Mesenchymal stem cell (in vitro differentiated cells and primary cell): Measurements from ENCODE around the gene TBCD.

Experiments used
- DNase-seq: peaks from one replicate; pipeline ENCODE4 v3.0.0-alpha.2; 2013
- H2AFZ ChIP-seq: one replicate; pipeline ENCODE4 v1.6.1; 2013; ENCODE audit warnings: low read depth, mild to moderate bottlenecking, control low read depth, inconsistent platforms, low read length, moderate library complexity
- H2AK5ac ChIP-seq: 2 replicates; pipeline ENCODE4 v1.6.1; 2013; ENCODE audit warnings: low read length, moderate library complexity, mild to moderate bottlenecking, inconsistent platforms; ENCODE audit not compliant: severe bottlenecking
- H2BK120ac ChIP-seq: one replicate; pipeline ENCODE4 v1.6.1; 2013; ENCODE audit warnings: low read depth, mild to moderate bottlenecking, inconsistent platforms, low read length, moderate library complexity
- H2BK12ac ChIP-seq, 2 experiments: one replicate each; pipeline ENCODE4 v1.6.1; 2013; ENCODE audit warnings: inconsistent platforms in 2 of 2, low read length in 2 of 2, mild to moderate bottlenecking in 2 of 2, moderate library complexity in 2 of 2, control low read depth in 1 of 2
- H2BK15ac ChIP-seq: one replicate; pipeline ENCODE4 v1.6.1; 2013; ENCODE audit warnings: mild to moderate bottlenecking, low read depth, inconsistent platforms; ENCODE audit not compliant: poor library complexity, severe bottlenecking
- H2BK5ac ChIP-seq: 2 replicates; pipeline ENCODE4 v1.6.1; 2013; ENCODE audit warnings: low read depth, mild to moderate bottlenecking, low read length, control low read depth, inconsistent platforms; ENCODE audit not compliant: poor library complexity, severe bottlenecking
- H3K14ac ChIP-seq, 2 experiments: one replicate each; pipeline ENCODE4 v1.6.1; 2013; ENCODE audit warnings: inconsistent platforms in 2 of 2, low read length in 2 of 2, control low read depth in 1 of 2, mild to moderate bottlenecking in 1 of 2, moderate library complexity in 1 of 2
- H3K18ac ChIP-seq, 2 experiments: one replicate each; pipeline ENCODE4 v1.6.1; 2013; ENCODE audit warnings: inconsistent platforms in 2 of 2, low read length in 2 of 2, control low read depth in 1 of 2, low read depth in 1 of 2, mild to moderate bottlenecking in 1 of 2
- H3K23ac ChIP-seq, 2 experiments: one replicate each; pipeline ENCODE4 v1.6.1; 2013; ENCODE audit warnings: inconsistent platforms in 2 of 2, low read length in 2 of 2, mild to moderate bottlenecking in 2 of 2, moderate library complexity in 2 of 2, control low read depth in 1 of 2
- H3K27ac ChIP-seq: 2 replicates; pipeline ENCODE4 v1.5.1; 2013; ENCODE audit warnings: mild to moderate bottlenecking, moderate library complexity, low read length, control low read depth, inconsistent platforms; ENCODE audit not compliant: poor library complexity, severe bottlenecking
- H3K27me3 ChIP-seq, 2 experiments: 2 replicates each; pipeline versions ENCODE4 v1.6.1 to v1.7.0; 2013; ENCODE audit warnings: low read length in 2 of 2, mild to moderate bottlenecking in 2 of 2, moderate library complexity in 2 of 2, control low read depth in 1 of 2, inconsistent platforms in 1 of 2; ENCODE audit not compliant: control insufficient read depth in 1 of 2, insufficient read depth in 1 of 2
- H3K36me3 ChIP-seq, 2 experiments: 2 replicates each; pipeline versions ENCODE4 v1.6.1 to v1.7.0; 2013; ENCODE audit warnings: low read length in 2 of 2, control low read depth in 1 of 2, inconsistent platforms in 1 of 2, low read depth in 1 of 2, mild to moderate bottlenecking in 1 of 2; ENCODE audit not compliant: insufficient read depth in 2 of 2, control insufficient read depth in 1 of 2
- H3K4ac ChIP-seq, 2 experiments: one replicate each; pipeline ENCODE4 v1.6.1; 2013; ENCODE audit warnings: inconsistent platforms in 2 of 2, low read length in 2 of 2, mild to moderate bottlenecking in 2 of 2, moderate library complexity in 2 of 2, control low read depth in 1 of 2, low read depth in 1 of 2
- H3K4me1 ChIP-seq: 2 replicates; pipeline ENCODE4 v1.6.1; 2013; ENCODE audit warnings: low read depth, low read length, control low read depth; ENCODE audit not compliant: control insufficient read depth, insufficient read depth
- H3K4me2 ChIP-seq: 2 replicates; pipeline ENCODE4 v1.6.1; 2013; ENCODE audit warnings: low read length, mild to moderate bottlenecking, inconsistent platforms; ENCODE audit not compliant: poor library complexity, severe bottlenecking
- H3K4me3 ChIP-seq, 2 experiments: 2 replicates each; pipeline versions ENCODE4 v1.5.1 to v1.7.0; 2013; ENCODE audit warnings: low read length in 2 of 2, mild to moderate bottlenecking in 2 of 2, control low read depth in 1 of 2, low read depth in 1 of 2; ENCODE audit not compliant: insufficient read depth in 1 of 2
- H3K79me1 ChIP-seq: replicated peaks from 2 replicates; pipeline ENCODE4 v1.6.1; 2013; ENCODE audit warnings: mild to moderate bottlenecking, control low read depth, low read length, inconsistent platforms; ENCODE audit not compliant: poor library complexity, severe bottlenecking
- H3K9ac ChIP-seq: 2 replicates; pipeline ENCODE4 v1.7.0; 2013; ENCODE audit warnings: mild to moderate bottlenecking, low read length, moderate library complexity
- H3K9me3 ChIP-seq: 2 replicates; pipeline ENCODE4 v1.7.0; 2013; ENCODE audit warnings: mild to moderate bottlenecking, low read length; ENCODE audit not compliant: control insufficient read depth
- H4K8ac ChIP-seq: one replicate; pipeline ENCODE4 v1.6.1; 2013; ENCODE audit warnings: inconsistent platforms, mild to moderate bottlenecking, low read length, moderate library complexity
- H4K91ac ChIP-seq: one replicate; pipeline ENCODE4 v1.6.1; 2013; ENCODE audit warnings: mild to moderate bottlenecking, low read length, inconsistent platforms
- WGBS: methylation state at CpG from one replicate; pipeline ENCODE4 v1.1.7; 2013; ENCODE audit warnings: mixed read lengths; 5-methylcytosine and 5-hydroxymethylcytosine counted together

The TBCD gene

DNA sequence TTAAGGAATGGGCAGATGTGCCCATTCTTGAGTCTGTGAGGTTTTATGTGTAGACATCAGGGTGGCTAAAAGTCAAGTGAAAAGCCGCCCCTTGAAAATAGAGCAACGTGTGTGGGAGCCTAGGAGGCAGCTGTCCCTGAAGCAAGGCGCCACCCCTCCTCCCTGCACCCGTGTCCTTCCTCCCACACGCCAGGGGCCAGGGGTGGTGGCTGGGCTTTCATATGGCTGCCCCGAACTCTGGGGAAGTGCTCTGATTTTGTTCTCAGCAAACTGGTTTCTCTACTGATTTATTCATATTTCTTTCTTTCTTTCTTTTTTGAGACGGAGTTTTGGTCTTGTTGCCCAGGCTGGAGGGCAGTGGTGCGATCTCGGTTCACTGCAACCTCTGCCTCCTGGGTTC lies 83.3 kb downstream of the TBCD start:
- H2BK12ac ChIP-seq = no peak overlapping the region
- H3K4ac ChIP-seq = no peak overlapping the region
- no peak overlapping the region for H3K4me3 ChIP-seq
- peaks cover 2% of the 10 kb centered on the region for H3K4me1 ChIP-seq
- no peak overlapping the region for H2AFZ ChIP-seq
- no peak overlapping the region for H2BK120ac ChIP-seq
- peaks cover 0 to 29% of the 10 kb centered on the region in 2 experiments for H3K36me3 ChIP-seq
- H4K8ac ChIP-seq = no peak overlapping the region
- H3K18ac ChIP-seq = no peak overlapping the region
- H3K9me3 ChIP-seq = no peaks in the 10 kb centered on the region
- H2BK15ac ChIP-seq = no peak overlapping the region
- 96% methylated on average over 8 of the region's 9 CpGs for WGBS
- no peak overlapping the region for H3K4me2 ChIP-seq
- no peak overlapping the region for H3K23ac ChIP-seq
- no peak overlapping the region for H3K27ac ChIP-seq
- no peak overlapping the region for H4K91ac ChIP-seq
- H3K79me1 ChIP-seq = peaks cover 23% of the 10 kb centered on the region
- no peak overlapping the region for H3K9ac ChIP-seq
- H3K27me3 ChIP-seq = no peaks in the 10 kb centered on the region
- DNase-seq = no peak
- no peak overlapping the region for H2BK5ac ChIP-seq
- H3K14ac ChIP-seq = no peak overlapping the region
- H2AK5ac ChIP-seq = no peak overlapping the region

- Histone ChIP-seq H3K4me1 (peaks cover 5% of the 10 kb centered on the region), H3K14ac (no peak overlapping the region), H4K8ac (no peak overlapping the region), H3K36me3 (peaks cover 0 to 30% of the 10 kb centered on the region in 2 experiments), H2BK15ac (no peak overlapping the region), H4K91ac (no peak overlapping the region), H2AFZ (no peak overlapping the region), H3K4me2 (no peak overlapping the region), H3K18ac (no peak overlapping the region), H3K9ac (no peak overlapping the region), H3K23ac (no peak overlapping the region), H2BK12ac (no peak overlapping the region), H3K4ac (no peak overlapping the region), H3K79me1 (peaks cover 21% of the 10 kb centered on the region), H3K27ac (no peak overlapping the region), H2BK120ac (no peak overlapping the region), H2BK5ac (no peak overlapping the region), H3K4me3 (no peak overlapping the region), H3K9me3 (no peaks in the 10 kb centered on the region), H2AK5ac (no peak overlapping the region), H3K27me3 (no peaks in the 10 kb centered on the region)
- DNase-seq = no peak
- 94% methylated on average over 28 of the region's 28 CpGs for WGBS
Measured at GRCh38 chr17:82835766-82836512, 84.1 kb downstream of the TBCD start.

DNA sequence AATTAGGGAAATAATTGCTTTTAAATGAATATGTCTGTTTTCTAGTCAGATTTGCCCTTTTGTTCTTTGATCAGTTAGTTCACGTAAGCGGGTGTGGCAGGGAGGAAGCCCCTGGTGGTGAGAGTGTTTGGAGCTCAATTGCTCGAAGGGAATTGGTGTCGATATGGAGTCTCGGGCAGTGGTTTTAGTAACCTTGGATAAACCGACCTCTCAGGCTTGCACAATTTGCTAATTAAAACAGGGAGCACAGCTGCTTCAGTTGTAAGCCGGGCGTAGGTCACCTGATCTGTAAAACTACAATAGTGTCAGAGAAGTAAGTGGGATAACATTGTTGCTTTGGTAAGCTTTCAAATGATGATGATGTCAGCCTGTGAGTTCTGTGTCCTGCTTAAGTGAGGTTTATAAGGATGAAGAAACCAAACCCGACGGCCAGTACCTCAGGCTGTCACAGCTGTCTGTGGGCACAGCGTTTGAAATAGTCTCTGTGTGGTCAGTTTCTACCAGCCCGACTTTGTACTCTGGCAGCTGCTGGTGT lies 85.0 kb downstream of the TBCD start:
- H2BK12ac ChIP-seq = no peak overlapping the region
- 95% methylated on average over 12 of the region's 12 CpGs for WGBS

GRCh38 chr17:82837586-82838320 lies 85.9 kb downstream of the TBCD start:
- no peak overlapping the region for H2AFZ ChIP-seq
- H2BK15ac ChIP-seq = no peak overlapping the region
- H2BK5ac ChIP-seq = no peak overlapping the region
- no peak overlapping the region for H2BK12ac ChIP-seq
- no peak overlapping the region for H3K4ac ChIP-seq
- H3K27me3 ChIP-seq = no peaks in the 10 kb centered on the region
- H3K9ac ChIP-seq = peak overlapping the region; percentile 58
- no peak overlapping the region for H3K4me2 ChIP-seq
- peaks cover 5% of the 10 kb centered on the region for H3K4me1 ChIP-seq
- no peak overlapping the region for H4K91ac ChIP-seq
- no peak overlapping the region for H3K27ac ChIP-seq
- H3K18ac ChIP-seq = no peak overlapping the region
- H3K9me3 ChIP-seq = no peaks in the 10 kb centered on the region
- H2BK120ac ChIP-seq = no peak overlapping the region
- H3K79me1 ChIP-seq = peaks cover 8% of the 10 kb centered on the region
- H3K14ac ChIP-seq = no peak overlapping the region
- no peak overlapping the region for H4K8ac ChIP-seq
- DNase-seq = no peak
- H3K36me3 ChIP-seq = peaks cover 0 to 21% of the 10 kb centered on the region in 2 experiments
- no peak overlapping the region for H2AK5ac ChIP-seq
- WGBS = 93% methylated on average over 13 of the region's 13 CpGs
- H3K4me3 ChIP-seq = no peak overlapping the region
- no peak overlapping the region for H3K23ac ChIP-seq

More for the DNA sequence above, 85.0 kb downstream of the TBCD start:
- H2BK120ac ChIP-seq = no peak overlapping the region
- no peaks in the 10 kb centered on the region for H3K27me3 ChIP-seq
- no peak overlapping the region for H4K8ac ChIP-seq
- H2BK5ac ChIP-seq = no peak overlapping the region
- H2AFZ ChIP-seq = no peak overlapping the region
- no peak overlapping the region for H2BK15ac ChIP-seq
- H3K23ac ChIP-seq = no peak overlapping the region
- no peak overlapping the region for H3K27ac ChIP-seq
- H2AK5ac ChIP-seq = no peak overlapping the region
- no peak overlapping the region for H3K14ac ChIP-seq
- peaks cover 14% of the 10 kb centered on the region for H3K79me1 ChIP-seq
- H3K36me3 ChIP-seq = peaks cover 0 to 23% of the 10 kb centered on the region in 2 experiments
- H3K9me3 ChIP-seq = no peaks in the 10 kb centered on the region
- H4K91ac ChIP-seq = no peak overlapping the region
- H3K18ac ChIP-seq = no peak overlapping the region
- H3K4me3 ChIP-seq = peak overlapping the region in 1 of 2 experiments; percentile 19
- H3K4me1 ChIP-seq = peaks cover 5% of the 10 kb centered on the region
- H3K4me2 ChIP-seq = no peak overlapping the region
- no peak for DNase-seq
- H3K4ac ChIP-seq = no peak overlapping the region
- H3K9ac ChIP-seq = peak overlapping the region; percentile 58
